HG03469 (cell line): Measurements from ENCODE around the gene COX6A1.
"Not testable (repeated sequence)": the region's sequence is repeated elsewhere in the genome, so short reads cannot be mapped to it uniquely, and the experiment has no call there.

Source experiments
- ATAC-seq: cut with Tn5 transposase; IDR thresholded peaks from one replicate; pipeline ENCODE4 v1.9.1; 2021; ENCODE audit warnings: mild to moderate bottlenecking, moderate library complexity, moderate number of reproducible peaks; ENCODE audit not compliant: unreplicated experiment

COX6A1 gene

DNA sequence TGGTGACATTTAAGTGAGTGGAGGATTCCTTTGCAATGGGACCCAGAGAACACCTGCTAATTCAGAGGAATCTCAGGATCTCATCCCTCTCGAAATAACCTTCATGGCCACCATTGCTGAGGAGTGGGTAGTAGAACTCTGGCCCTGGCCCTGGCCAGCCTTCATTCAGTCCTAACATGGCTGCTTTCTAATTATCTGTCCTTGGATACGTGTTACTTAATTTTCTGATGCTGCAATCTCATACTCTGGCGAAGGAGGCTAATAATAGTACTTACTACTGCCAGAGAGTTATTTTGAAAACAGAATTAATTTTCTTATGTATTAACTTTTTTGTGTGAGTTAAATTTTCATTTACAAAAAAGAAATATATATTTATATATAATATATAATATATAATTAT is 12.1 kb upstream of the COX6A1 start:
- no peak for ATAC-seq

DNA sequence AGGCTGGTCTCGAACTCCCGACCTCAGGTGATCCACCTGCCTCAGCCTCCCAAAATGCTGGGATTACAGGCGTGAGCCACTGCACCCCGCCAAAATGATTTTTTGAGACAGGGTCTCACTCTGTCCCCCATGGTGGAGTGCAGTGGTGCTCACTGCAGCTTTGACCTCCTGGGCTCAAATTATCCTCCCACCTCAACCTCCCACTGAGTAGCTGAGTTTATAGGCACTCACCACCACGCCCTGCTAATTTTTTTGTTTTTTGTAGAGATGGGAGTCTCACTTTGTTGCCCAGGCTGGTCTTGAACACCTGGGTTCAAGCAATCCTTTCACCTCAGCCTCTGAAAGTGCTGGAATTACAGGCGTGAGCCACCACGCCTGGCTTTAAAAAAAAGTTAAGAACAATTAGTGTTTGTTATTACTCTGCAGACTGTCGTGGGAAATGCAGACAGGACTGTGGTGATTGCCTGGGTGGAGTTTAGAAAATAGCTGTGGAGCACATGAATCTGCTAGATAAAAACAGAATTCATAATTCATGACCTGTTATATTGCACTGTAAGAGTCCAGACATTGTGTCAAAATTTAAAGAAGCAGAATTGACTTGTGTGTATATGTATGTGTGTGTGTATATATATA is 9.2 kb upstream of the COX6A1 start:
- ATAC-seq: no peak

DNA sequence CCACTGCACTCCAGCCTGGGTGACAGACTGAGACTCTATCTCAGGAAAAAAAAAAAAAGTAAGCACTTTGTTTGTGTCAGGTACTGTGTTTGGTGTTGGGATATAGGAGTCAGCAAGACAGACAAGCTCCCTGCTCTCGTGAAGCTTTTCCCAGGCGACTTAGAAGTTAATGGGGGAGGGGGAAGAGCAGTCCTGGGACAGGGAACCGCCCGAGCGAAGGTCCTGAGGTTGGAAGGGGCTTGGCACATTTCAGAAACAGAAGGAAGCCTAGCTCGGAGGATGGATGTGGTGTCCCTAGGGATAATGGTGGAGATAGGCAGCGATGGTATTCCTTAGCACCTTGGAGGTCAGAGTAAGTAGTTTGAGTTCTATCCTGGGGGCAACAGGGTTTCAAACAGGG is 8.5 kb upstream of the COX6A1 start:
- no peak for ATAC-seq

DNA sequence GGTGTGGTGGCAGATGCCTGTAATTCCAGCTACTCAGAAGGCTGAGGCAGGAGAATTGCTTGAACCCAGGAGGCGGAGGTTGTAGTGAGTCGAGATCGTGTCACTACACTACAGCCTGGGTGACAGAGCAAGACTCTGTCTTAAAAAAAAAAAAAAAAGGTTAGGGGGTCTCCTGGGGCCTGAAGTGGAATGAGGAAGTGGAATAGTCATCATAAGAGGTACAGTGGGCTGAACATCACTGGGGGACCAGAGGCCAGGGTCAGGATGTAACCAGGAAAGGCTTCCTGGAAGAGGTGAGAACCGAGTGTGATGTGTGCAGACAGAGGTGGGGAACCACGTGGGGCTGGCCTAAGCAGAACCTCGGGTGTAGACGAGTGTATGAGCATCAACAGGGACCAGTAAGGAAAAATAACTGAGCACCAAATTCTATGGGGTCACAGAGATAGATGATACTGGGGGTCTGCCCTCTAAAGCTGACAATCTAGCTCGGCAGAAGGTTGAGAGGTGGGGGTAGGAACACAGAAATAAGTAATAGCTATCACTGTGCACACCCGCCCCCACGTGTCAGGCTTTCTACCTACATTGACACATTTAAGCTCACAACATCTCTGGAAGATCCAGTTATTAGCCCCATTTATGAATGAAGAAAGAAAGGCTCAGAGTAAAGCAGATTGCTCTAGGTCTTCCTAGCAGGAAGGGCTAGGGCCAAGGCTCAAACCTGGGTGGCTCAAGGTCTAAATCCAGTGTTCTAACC is 5.0 kb upstream of the COX6A1 start:
- no peak for ATAC-seq

DNA sequence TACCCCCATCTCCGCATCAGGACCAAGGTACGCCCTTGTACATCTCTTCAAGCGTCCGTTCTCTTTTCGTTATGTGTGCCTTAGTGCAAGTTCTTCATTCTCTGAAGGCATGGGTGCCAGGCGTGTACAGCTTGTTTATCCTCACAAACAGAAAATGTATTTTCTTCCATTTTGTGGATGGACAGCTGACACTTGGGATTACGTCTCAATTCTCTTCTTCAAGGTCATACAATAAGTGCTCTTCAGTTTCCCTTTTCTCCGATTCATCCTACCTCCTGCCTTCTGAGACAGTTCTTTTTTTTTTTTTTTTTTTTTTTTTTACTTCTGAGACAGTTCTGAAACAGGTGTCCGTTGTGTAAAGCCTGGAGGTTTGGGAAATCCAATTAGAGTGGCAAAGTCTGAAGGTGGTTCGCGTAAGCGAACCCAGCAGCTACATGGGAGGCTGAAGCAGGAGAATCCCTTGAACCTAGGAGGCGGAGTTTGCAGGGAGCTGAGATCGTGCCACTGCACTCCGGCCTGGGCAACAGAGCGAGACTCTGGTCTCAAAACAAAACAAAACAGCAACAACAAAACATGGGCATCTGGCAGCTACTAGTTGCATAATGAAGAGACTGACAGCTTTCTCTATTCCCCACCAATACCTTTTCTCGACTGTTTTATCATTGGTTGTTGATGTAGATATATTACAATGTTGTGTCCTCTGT is 734 bp downstream of the COX6A1 start:
- ATAC-seq: no peak

DNA sequence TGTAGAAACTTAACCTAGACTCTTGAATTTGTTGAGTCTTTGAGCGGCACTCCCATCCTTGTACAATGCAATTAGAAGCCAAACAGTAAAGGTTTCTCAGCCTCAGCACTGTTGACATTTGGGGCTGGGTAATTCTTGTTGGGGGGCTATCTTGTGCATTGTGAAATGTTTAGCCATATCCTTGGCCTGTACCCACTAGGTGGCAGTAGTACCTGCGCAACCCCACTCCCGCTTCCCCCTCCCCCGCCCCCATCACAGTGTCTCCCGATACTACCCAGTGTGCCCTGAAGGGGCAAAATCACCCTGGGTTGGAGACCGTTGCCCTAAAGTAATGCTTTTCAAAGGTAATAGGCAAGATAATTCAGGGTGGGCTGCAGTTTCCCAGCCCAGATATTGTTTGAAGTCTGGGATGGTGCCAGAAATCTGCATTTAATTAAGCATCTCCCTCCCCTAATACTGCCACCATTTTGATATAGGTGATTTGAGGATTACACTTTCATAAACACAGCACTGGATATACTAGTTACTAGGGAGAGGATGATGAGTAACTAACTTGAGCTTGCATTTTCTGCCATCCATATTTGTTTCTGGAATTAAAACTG is 1.8 kb downstream of the COX6A1 start:
- ATAC-seq: no peak

DNA sequence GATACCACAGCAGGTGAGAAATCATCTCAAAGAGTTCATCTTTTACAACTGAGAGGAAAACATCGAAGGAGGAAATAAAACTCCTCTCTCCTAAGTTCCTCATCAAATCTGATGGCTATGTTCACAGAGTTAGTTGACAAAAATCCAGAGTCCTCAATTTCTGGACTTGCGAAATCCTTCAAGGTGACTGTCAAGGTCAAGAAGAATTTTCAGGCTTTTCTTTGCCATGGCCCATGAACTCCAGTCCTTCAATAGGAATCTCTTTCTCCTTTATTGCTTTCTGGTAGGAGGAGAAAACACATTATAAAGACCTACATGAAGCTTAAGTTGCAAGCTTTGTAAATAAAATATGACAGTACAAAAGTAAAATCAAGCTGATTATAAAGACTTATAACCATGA is 6.8 kb downstream of the COX6A1 start:
- ATAC-seq: no peak

DNA sequence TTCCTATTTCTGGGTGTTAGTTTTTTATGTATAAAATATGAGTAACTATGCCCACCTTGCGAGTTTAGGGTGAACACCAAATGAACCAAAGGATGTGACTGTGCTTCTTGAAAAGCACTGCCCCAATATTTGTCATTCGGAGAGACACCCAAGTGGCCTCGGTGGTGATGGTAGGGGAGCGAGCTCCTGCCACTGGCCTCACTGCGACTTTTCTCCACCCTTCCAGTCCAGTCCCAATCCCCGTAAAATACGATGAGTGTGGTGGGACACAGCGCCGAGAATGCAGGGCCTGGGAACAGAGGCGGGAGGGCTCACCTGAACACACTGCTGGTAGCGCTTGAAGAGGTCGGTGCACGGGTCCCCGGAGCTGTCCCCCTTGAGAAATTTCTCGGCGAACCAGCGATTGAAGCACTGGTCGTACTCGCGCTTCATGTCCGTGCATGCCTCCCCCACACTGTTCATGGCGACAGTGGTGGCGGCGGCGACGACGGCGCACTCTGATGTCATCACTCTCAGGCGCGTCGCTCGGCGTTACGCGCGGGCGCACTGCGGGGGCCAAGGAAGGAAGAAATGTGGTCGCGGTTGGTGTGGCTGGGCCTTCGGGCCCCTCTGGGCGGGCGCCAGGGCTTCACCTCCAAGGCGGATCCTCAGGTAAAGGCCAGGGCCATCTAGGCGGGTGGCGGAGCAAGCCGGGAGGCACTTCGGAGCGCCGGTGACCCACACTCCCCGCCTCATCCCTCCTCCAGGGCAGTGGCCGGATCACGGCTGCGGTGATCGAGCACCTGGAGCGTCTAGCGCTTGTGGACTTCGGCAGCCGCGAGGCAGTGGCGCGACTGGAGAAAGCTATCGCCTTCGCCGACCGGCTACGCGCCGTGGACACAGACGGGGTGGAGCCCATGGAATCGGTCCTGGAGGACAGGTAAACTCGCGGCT is 8.3 kb downstream of the COX6A1 start, which contains the start of the genes GATC and TRIAP1:
TSS of gene GATC (plus strand) at position 534 of the 933 bp plus-strand sequence. CDS start at position 571, 37 bp downstream.
TSS of gene TRIAP1 (minus strand) at position 474 of the 933 bp plus-strand sequence. CDS start at position 462, 12 bp downstream.
- ATAC-seq: peak; percentile 68

DNA sequence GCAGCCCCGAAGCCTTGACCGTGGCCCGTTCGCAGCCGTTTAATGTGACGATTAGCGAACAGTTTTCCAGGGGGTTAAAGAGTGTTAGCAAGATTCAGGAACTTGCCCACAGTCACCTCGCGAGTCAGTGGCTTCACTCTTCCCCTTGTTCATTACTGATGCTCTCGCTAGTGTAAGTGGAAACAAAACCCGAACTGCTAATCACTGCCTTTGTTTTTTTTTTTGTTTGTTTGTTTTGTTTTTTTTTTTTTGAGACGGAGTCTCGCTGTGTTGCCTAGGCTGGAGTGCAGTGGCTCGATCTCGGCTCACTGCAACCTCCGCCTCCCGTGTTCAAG is 8.9 kb downstream of the COX6A1 start:
- ATAC-seq: not testable (repeated sequence)

DNA sequence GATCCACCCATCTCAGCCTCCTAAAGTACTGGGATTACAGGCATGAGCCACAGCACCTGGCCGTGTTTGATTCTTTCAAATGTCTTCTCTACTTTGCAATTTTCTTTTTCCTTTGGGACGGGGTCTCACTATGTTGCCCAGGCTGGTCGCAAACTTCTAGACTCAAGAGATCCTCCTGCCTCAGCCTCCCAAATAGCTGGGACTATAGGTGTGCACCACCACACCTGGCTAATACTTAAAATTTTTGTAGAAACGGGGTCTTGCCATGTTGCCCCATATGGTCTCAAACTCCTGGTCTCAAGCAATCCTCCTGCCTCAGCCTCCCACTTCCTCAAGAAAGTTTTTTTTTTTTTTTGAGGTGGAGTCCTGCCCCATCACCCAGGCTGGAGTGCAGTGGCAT is 10.1 kb downstream of the COX6A1 start:
- no peak for ATAC-seq

DNA sequence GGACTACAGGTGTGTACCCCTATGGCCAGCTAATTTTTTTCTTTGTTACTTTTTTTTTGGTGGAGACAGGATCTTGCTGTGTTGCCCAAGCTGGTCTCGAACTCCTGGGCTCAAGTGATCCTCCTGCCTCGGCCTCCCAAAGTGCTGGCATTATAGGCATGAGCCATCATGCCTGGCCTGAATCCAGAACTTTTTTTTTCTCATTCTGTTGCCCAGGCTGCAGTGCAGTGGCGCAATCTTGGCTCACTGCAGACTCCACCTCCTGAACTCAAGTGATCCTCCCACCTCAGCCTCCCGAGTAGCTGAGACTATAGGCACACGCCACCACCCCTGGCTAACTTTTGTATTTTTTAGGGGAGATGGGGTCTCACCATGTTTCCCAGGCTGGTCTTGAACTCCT is 14.6 kb downstream of the COX6A1 start:
- ATAC-seq: not testable (repeated sequence)

DNA sequence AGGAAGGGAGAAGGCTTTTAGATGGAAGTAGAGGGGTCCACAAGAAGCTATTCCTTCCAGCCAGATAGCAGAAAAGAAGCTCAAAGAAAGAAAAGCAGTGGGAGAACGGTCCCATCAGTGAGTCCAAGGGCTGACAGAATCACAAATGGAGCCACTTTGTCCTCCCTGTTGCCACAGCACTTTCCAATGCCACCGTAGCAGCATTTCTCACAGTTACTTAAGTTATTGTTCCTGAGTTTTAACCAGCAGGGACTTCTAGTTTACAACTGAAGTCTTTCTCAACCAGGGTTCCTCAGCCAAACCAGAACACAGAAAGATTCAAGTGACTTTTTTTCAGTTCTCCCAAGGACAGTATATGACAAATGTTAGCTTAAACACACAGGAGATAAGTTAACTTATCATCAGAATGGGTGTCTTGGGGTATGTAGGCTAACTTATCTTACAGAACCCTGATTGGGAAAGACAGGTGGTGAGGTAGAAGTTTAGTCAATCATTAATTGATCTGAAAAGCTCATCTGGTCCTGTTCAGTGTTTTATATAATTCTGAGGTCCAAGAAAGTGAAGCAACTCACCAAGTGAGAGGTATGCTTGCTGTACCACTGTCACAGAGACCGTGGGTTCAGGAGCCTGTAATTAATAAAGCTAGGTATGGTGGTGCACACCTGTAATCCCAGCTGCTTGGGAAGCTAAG is 15.3 kb downstream of the COX6A1 start:
- no peak for ATAC-seq

DNA sequence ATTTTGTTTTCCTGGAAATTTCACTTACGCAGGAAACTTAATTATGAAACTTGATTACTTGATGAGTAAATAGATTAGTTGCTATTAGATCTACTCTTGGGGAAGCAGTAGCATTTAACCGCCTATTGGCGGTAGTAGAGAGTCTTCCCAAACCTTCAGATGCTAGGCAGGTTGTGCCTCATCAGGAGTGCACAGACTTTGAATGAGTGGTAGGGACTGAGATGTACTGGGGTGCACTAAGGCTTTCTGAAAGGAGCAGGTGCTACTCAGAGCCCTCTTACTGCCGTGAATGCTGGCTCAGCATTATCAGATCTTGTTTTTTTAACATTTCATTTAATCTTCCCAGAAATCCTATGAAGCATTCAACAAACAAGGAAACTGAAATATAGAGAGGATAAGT is 16.1 kb downstream of the COX6A1 start:
- ATAC-seq: no peak

DNA sequence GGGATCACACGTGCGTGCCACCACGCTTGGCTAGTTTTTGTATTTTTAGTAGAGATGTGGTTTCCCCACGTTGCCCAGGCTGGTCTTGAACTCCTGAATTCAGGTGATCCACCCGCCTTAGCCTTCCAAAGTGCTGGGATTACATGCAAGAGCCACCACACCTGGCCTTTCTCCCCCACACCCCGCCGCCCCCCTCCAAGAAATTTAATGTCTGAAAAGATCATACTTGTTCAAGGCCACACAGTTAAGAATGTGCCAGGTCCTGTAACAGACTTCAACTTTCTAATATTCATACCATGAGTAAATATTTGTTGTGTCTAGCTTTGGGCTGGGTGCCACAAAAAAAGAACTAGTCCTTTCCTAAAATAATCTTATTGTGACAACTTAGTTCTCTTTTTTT is 17.4 kb downstream of the COX6A1 start:
- no peak for ATAC-seq

DNA sequence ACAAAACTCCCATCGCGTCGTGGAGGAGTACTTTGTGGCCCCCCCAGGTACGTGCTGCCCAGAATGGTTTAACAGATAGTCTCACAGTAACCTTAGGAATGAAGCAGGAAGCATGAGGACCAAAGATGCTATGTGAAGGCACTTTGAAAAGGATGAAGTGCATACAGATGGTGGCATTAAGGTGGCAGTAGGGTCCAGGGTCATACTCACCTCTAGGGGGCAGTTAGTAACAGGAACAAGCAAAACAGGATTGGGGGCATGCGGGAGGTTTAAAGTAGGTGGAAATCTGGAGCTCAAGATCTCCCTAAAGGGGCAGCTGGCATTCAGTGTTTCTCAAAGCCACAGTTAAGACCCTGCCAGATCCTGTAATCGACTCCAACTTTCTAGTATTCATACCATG is 19.2 kb downstream of the COX6A1 start:
- ATAC-seq: no peak

DNA sequence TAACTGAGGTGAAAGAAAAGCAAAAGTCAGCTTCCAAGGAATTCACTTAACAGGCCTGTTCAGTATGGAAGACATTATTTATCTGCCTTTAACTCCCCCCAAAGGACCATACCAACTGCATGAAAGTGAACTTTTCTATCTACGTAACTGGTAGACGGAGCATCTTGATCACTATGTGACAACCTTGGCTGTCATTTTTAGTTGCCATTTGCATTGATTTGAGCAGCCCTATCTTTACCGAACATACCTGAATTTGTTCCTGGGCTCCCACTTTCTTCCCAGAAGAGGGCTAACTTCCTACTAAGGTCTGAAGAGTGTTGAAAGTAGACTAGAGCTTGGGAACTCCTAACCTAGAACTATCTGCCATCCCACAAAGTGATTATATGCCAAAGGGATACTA is 22.2 kb downstream of the COX6A1 start:
- ATAC-seq: no peak

DNA sequence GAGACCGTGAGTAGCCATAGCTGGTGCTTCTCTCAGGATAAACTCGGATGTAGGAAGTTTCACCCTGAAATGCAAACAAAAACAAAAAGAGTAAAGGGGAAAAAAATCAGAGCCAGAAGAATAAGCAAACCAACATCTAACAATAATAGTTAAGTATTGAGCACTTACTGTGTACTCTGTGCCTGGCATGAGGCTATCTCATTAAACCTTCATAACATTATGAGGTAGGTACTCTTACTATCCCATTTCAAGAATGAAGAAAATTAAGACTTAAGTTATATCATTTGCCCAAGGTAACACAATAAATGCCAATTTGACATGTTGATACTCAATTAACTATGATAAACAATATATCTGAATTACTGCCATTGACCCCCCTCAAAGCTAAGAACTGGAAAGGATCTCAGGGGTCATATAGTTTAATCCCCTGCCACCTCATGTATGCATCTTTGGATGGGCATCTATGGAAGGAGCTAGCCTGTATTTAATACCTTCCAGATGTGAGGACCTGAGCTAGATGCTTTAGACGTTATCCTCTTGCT is 24.3 kb downstream of the COX6A1 start:
- no peak for ATAC-seq

DNA sequence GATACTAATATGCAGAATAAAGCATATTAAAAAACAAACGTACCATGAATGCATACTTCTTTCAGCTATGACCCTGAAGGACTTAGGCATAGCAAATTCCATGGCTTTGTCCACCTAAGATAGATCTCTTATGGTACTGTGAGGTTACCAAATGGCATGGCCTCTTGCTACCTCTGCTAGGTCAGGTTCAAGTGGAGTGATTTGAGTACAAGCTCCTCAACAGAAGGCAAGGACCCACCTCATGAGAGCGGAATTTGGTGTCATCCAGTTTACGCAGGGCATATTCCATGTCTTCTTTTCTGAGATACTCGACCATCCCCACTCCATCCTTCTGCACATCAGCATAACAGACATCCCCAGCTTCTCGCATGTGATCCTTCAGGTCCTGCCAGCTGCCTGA is 25.8 kb downstream of the COX6A1 start:
- ATAC-seq: no peak

DNA sequence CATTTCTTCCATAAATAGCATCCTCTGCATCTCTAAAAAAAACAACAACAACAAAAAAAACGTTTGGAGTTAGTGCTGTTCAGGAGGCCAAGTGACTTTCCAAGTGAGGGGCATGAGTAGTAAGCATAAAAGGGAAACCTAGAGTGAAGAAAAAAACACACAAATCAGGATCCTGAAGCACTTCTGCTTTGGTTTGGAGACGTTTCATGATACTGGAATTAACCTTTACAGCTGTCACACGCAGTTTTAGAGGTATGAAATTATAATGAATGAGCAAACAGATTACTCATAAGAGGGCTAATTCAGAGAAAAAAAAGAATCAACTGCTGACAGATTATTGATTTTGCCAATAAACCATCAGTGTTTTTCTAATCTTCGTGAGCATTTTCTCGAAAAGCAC is 27.8 kb downstream of the COX6A1 start:
- ATAC-seq: no peak
